NCI-H345 (cell line): Measurements from ENCODE around the gene NTN5.

Source experiments
- DNase-seq: peaks from one replicate; lab custom pipeline; 2025; lab: John Stamatoyannopoulos, UW

Gene NTN5

DNA sequence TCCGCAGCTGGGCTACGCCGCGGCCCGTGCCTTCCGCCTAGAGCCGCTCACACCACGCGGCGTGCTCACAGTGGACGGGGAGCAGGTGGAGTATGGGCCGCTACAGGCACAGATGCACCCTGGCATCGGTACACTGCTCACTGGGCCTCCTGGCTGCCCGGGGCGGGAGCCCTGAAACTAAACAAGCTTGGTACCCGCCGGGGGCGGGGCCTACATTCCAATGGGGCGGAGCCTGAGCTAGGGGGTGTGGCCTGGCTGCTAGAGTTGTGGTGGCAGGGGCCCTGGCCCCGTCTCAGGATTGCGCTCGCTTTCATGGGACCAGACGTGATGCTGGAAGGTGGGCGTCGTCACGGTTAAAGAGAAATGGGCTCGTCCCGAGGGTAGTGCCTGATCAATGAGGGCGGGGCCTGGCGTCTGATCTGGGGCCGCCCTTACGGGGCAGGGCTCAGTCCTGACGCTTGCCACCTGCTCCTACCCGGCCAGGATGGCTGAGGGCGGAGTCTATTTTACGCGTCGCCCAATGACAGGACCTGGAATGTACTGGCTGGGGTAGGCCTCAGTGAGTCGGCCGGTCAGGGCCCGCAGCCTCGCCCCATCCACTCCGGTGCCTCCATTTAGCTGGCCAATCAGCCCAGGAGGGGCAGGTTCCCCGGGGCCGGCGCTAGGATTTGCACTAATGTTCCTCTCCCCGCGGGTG is 43.1 kb downstream of the NTN5 start:
- DNase-seq: no peak

DNA sequence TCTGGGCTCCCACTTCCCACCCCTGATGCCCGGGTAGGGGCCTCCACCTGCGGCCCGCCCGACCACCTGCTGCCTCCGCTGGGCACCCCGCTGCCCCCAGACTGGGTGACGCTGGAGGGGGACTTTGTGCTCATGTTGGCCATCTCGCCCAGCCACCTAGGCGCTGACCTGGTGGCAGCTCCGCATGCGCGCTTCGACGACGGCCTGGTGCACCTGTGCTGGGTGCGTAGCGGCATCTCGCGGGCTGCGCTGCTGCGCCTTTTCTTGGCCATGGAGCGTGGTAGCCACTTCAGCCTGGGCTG is 43.6 kb downstream of the NTN5 start:
- no peak for DNase-seq

DNA sequence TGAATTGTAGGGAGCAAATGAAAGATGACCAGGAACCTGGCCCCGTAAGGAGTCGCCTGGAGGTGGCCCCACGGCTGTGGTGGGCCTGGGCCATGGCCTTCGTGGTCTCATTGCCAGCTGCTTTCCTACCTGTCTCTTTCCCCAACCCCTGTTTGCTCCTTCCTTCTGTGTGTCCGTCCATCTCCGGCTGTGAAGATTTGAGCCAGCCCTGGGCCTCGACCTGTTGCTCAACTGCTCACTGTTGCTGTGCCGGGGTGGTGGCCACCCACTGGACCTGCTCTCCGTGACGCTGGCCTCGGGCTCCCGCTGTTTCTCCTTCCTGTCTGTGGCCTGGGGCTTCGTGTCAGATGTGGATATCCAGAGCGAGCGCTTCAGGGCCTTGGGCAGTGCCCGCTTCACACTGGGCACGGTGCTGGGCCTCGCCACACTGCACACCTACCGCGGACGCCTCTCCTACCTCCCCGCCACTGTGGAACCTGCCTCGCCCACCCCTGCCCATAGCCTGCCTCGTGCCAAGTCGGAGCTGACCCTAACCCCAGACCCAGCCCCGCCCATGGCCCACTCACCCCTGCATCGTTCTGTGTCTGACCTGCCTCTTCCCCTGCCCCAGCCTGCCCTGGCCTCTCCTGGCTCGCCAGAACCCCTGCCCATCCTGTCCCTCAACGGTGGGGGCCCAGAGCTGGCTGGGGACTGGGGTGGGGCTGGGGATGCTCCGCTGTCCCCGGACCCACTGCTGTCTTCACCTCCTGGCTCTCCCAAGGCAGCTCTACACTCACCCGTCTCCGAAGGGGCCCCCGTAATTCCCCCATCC is 44.1 kb downstream of the NTN5 start:
- DNase-seq: no peak

DNA sequence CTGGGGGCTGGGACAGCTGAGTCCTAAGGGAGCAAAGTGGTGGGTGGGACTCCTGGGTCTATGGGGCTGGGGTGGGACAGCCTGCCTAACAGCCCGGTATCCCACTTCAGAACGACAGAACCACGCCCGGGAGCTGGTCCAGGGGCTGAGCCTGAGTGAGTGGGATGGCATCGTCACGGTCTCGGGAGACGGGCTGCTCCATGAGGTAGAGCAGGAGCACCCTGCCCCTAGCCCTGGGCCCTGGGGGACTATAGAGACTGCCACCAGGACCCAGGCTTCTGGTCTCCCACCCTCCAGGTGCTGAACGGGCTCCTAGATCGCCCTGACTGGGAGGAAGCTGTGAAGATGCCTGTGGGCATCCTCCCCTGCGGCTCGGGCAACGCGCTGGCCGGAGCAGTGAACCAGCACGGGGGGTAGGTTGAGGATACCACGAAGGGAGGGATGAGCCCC is 44.9 kb downstream of the NTN5 start:
- DNase-seq: no peak

- DNase-seq: no peak
These were observed 45.5 kb downstream of the NTN5 start for GRCh38 chr19:48627201-48627864.

GRCh38 chr19:48625891-48626327 is 46.9 kb downstream of the NTN5 start:
- DNase-seq: no peak

DNA sequence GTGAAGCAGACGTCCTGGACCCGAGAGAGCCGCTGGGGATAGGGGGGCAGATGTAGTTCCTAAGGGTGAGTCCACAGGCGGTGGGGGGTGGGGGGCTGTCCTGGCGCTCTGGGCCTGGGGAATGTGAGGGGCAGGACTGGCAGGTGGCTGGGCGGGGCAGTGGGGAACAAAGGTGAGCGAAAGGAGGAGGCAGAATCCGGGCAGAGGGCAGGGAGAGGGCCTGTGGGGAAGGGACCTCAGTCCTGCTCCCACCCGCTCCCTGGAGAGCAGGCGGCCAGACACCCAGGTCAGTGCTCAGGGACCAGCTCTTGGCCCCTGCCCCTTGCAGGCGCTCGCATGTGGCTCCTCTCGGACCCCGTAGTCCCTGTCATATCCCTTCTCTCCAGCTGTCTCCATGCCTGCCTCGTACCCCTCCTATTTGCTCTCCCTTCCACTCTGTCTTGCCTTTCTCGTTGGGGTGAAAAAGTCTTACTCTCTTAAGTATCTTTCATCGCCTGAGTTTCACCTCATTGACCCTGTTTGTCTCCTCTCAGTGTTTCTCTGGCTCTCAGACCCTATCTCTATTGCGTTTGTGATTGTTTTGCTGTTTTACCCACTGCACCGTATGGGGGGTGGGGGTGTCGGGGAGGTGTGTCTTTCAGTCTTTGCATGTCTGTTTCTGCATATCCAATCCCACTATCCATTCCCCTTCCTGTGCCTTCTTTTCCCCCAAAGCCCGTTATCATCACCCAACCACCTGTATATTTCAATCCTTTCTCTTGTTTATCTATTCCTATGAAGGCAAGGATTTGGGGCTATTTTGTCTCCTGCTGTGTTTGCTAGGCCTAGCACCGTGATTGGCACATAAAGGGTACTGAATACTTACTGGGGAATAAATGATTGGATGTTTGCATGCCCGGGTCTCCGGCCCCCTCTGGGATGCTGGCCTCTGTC is 47.8 kb downstream of the NTN5 start:
- DNase-seq: no peak

- DNase-seq: peak; percentile 97
These were observed 48.7 kb downstream of the NTN5 start for GRCh38 chr19:48624067-48624594.

DNA sequence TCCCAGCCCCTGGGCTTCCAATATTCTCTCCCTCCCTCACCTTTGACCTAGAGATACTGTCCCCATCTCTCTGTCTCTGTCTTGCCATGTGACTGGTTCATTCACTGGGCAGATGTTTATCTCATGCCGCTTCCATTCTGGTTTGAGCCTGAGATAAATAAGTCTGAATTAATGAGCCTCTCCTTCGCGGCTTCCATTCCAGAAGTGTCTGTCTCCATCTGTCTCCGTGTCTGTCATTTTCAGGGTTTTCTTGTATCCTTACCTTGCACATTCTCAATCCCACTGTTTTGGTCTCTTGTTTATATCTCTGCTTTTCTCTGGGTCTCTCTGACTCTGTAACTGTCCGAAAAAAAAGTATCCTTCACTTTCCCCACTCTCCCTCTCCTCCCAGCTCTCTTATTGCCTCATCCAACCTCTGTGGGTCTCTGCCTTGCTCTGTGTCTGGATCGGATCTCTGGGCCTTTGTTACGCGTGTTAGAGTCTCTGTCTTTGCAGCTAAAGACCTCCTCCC is 49.2 kb downstream of the NTN5 start:
- DNase-seq: no peak

DNA sequence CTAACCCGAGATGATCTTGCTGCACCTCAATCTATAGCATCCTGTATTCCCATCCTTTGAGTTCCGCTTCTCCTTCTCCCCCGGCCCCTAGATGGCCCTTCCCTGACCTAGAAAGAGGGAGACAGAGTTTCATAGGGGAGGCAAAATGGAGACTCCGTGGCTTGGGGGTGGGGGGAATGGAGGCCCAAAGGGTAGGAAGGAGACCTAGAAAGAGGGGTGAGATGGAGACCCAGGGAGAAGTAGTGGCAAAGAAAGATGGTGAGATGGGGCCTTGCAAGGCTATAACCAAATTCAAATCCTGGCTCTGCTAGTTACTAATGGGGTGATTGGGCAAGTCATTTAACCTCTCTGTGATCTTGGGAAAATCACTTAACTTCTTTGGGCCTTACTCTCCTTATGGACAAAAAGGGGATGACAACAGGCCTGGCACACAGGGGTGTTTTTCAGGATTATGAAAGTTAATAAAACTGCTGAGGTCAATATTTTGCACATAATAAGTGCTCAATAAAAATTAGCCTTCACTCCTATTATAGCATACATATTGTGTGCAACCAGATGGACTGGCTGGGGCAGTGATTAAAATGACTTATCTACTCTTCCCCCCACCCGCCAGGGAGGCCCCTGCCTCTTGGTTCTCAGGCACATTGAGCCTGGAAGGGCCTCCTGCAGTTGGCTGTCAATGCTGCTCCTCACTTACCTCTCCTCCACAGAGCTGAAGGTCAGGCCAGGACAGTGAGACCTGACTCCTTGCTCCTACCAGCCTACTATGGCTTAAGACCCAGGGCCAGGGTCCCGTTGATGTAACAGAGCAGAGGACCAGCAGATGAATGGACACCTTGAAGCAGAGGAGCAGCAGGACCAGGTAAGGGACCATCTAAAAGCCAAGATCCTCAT is 52.9 kb downstream of the NTN5 start:
- DNase-seq: no peak

DNA sequence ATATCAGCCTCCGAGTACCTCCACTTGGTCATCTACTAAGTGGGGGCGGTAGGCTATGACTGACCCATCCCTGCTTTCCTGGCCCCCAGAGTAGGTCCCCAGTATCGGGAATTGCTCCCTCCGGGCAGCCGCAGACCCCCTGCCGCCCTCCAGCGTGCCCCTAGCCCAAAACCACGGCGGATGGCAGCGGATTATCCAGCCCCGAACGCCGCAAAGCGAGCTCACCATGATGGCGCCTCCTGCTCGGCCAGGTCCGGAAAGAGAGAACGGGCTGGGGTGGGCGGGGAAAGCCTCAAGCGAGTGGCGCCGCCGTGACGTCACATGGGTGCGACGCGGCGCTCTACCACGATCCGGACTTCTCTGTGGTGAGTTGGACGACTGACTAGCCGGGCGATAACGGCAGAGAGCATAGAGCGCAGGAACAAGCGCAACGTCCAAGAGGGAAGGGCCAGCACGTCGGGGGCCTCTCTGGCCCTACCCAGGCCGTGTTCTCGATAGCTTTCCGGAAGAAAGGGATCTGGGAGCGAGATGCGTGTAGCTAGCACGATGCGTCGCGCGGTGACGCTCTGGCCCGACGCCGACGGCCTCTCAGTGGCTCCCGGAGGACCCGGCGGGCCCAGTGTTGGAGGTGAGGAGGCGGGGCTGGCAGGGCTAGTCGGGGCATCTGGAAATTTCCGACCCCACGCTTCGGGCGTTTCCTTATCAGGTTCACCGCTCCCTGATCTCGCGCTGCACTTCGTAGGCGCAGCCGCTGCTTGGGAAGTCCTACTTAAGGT is 53.7 kb downstream of the NTN5 start, which contains the start of the genes RPL18 and SPHK2:
Gene RPL18 (minus strand): TSS at position 263 of the 776 bp plus-strand sequence. CDS start 35 bp downstream, at position 228.
Gene SPHK2 (plus strand): TSS at position 591 of the 776 bp plus-strand sequence. CDS start 1,009 bp downstream, outside the sequence.
- DNase-seq: peak; percentile 98

DNA sequence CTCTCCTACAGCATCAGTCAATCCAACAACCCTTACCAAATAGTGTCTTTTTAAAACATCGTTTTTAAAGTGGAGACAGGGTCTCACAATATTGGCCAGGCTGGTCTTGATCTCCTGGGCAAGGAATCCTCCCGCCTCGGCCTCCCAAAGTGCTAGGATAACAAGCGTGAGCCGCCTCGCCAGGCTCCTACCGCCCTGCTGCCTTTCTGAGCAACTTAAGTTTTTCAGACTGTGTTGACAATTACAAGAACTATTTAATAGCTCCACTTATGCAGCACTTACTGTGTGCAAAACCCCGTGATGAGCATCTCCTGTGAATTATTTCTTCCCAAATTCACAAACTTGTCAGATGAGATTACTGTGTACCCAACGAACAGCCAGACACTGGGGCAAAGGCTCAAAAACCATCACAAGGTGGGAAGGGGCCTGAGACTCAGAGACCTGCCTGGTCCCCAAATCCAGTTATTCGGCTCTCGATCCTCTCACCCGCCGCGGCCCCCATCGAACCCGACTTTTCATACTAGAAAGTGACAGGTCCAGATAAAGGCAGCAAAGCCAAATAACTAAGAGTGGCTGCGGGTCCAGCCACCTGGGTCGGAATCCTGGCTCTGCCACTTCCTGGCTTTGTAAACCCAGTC is 54.4 kb downstream of the NTN5 start:
- DNase-seq: no peak

- DNase-seq: no peak
These were observed 55.5 kb downstream of the NTN5 start for GRCh38 chr19:48617146-48617937.

DNA sequence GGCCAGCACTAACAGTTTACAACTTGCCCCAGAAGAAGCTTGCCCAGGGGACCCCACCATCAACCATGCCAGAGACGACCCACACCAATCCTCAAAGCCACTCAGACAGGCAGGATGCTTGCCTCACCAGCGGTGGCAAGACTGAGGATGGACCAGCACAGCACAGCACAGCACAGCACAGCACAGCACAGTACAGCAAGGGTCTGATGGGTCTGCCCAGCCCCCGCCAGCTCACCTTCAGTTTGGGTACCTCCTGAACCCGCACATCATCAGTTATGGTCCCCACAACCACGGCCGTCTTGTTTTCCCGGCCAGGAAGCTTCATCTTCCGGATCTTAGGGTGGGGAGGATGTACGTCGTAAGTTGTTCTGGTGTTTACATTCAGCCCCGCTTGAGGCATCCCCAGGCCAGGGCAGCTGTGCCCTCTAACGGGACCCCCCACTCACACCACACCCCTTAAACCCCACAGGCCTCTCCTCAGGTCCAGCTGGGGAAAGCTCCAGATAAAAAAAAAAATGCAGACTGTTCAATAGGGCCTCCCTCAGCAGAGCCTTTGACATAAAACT is 56.2 kb downstream of the NTN5 start:
- DNase-seq: no peak

- no peak for DNase-seq
These were observed 56.8 kb downstream of the NTN5 start for GRCh38 chr19:48616041-48616436.

- DNase-seq: no peak
These were observed 57.4 kb downstream of the NTN5 start for GRCh38 chr19:48615231-48616040.
